A549 (cell line): ENCODE data around the gene ADGRG3.

Source experiments
- BHLHE40 ChIP-seq: IDR thresholded peaks from 2 replicates; pipeline ENCODE4 v1.6.1; 2012; ENCODE audit warnings: low read depth, low read length, inconsistent platforms
- FOSL2 ChIP-seq, 2 experiments: fragments of 450-650 bp in 1 of 2; fragments of >200 bp in 1 of 2; sonication (Bioruptor Twin) in 1 of 2; formaldehyde crosslinking; IDR thresholded peaks; 2 replicates each; pipeline versions ENCODE4 v1.5.0 to v1.6.1; 2016 to 2020; ENCODE audit warnings: mild to moderate bottlenecking in 1 of 2, moderate library complexity in 1 of 2
- MYC ChIP-seq: IDR thresholded peaks from 2 replicates; pipeline ENCODE4 v1.6.1; 2012; ENCODE audit warnings: mild to moderate bottlenecking, inconsistent platforms, low read length, improper control_type of control experiment, borderline replicate concordance
- NFE2L2 ChIP-seq: fragments of 150-350 bp; conservative IDR thresholded peaks from 2 replicates; pipeline ENCODE4 v1.6.1; 2014; ENCODE audit warnings: low read length
- NR3C1 ChIP-seq: fragments of >200 bp; sonication (Bioruptor Twin); formaldehyde crosslinking; IDR thresholded peaks from 3 replicates; pipeline ENCODE4 v1.6.1; 2017
- POLR2A ChIP-seq: IDR thresholded peaks from 2 replicates; pipeline ENCODE4 v1.6.1; 2012; ENCODE audit warnings: mild to moderate bottlenecking, low read length
- RAD21 ChIP-seq, 2 experiments: fragments of >200 bp in 1 of 2; sonication (Bioruptor Twin) in 1 of 2; formaldehyde crosslinking in 1 of 2; IDR thresholded peaks in 1 of 2; conservative IDR thresholded peaks in 1 of 2; 2 replicates in 1 of 2; 3 replicates in 1 of 2; pipeline ENCODE4 v1.6.1; 2012 to 2018; ENCODE audit warnings: inconsistent platforms in 1 of 2
- RCOR1 ChIP-seq: fragments of 150-350 bp; IDR thresholded peaks from 2 replicates; pipeline ENCODE4 v1.6.1; 2014; ENCODE audit warnings: antibody characterized with exemption, low read length, low read depth
- RNF2 ChIP-seq: fragments of 200-600 bp; sonication (generic); IDR thresholded peaks from 2 replicates; pipeline ENCODE4 v1.6.1; 2016; ENCODE audit warnings: low read depth, mild to moderate bottlenecking, antibody characterized with exemption, moderate library complexity, borderline replicate concordance
- SMC3 ChIP-seq: fragments of >200 bp; sonication (Bioruptor Twin); formaldehyde crosslinking; IDR thresholded peaks from 3 replicates; pipeline ENCODE4 v1.6.1; 2018; ENCODE audit warnings: inconsistent platforms
- ZFP36 ChIP-seq: fragments of 450-650 bp; IDR thresholded peaks from 2 replicates; pipeline ENCODE4 v1.6.1; 2014; ENCODE audit warnings: borderline replicate concordance; ENCODE audit not compliant: partially characterized antibody
- TF ChIP-seq, protein P1 (sequence below): fragments of >200 bp; sonication (Bioruptor Twin); formaldehyde crosslinking; IDR thresholded peaks from 3 replicates; pipeline ENCODE4 v1.5.1; 2016
- TF ChIP-seq, protein P2 (sequence below): fragments of 200-600 bp; sonication (generic); IDR thresholded peaks from 2 replicates; pipeline ENCODE4 v1.6.1; 2016; ENCODE audit warnings: antibody characterized with exemption, mild to moderate bottlenecking, moderate library complexity

DNA sequence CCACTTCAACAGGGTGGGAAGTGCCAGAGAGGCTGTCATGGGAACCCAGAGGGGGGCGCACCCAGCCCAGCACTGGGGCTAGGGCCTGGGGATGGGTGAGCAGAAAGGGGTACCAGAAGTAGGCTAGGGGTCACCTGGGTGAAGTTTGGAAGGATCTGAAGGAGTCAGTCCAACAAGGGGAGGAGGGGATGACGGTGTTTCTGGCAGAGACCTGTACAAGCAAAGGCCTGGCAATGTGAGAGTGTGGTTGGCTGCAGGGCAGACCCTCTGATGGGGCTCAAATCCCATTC, 54.0 kb downstream of the ADGRG3 start:
- TF ChIP-seq, protein P1, sequence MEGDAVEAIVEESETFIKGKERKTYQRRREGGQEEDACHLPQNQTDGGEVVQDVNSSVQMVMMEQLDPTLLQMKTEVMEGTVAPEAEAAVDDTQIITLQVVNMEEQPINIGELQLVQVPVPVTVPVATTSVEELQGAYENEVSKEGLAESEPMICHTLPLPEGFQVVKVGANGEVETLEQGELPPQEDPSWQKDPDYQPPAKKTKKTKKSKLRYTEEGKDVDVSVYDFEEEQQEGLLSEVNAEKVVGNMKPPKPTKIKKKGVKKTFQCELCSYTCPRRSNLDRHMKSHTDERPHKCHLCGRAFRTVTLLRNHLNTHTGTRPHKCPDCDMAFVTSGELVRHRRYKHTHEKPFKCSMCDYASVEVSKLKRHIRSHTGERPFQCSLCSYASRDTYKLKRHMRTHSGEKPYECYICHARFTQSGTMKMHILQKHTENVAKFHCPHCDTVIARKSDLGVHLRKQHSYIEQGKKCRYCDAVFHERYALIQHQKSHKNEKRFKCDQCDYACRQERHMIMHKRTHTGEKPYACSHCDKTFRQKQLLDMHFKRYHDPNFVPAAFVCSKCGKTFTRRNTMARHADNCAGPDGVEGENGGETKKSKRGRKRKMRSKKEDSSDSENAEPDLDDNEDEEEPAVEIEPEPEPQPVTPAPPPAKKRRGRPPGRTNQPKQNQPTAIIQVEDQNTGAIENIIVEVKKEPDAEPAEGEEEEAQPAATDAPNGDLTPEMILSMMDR, result no peak
- TF ChIP-seq BHLHE40 (no peak), RNF2 (no peak), NR3C1 (no peak), MYC (no peak), ZFP36 (no peak), RCOR1 (no peak), RAD21 (conservative IDR thresholded peaks at IDR 0.05 in 1 of 2, IDR thresholded peaks at IDR 0.05 in 1 of 2) (0 out of 5 replicates have a peak, but pooled peaks of 1 of the 2 experiments have one; percentile 6), NFE2L2 (no peak), POLR2A (no peak), FOSL2 (IDR thresholded peaks at IDR 0.05) (no peak), FOSL2 (CRISPR knock-in tag; IDR thresholded peaks at IDR 0.05) (no peak), SMC3 (no peak)
- TF ChIP-seq, protein P2, sequence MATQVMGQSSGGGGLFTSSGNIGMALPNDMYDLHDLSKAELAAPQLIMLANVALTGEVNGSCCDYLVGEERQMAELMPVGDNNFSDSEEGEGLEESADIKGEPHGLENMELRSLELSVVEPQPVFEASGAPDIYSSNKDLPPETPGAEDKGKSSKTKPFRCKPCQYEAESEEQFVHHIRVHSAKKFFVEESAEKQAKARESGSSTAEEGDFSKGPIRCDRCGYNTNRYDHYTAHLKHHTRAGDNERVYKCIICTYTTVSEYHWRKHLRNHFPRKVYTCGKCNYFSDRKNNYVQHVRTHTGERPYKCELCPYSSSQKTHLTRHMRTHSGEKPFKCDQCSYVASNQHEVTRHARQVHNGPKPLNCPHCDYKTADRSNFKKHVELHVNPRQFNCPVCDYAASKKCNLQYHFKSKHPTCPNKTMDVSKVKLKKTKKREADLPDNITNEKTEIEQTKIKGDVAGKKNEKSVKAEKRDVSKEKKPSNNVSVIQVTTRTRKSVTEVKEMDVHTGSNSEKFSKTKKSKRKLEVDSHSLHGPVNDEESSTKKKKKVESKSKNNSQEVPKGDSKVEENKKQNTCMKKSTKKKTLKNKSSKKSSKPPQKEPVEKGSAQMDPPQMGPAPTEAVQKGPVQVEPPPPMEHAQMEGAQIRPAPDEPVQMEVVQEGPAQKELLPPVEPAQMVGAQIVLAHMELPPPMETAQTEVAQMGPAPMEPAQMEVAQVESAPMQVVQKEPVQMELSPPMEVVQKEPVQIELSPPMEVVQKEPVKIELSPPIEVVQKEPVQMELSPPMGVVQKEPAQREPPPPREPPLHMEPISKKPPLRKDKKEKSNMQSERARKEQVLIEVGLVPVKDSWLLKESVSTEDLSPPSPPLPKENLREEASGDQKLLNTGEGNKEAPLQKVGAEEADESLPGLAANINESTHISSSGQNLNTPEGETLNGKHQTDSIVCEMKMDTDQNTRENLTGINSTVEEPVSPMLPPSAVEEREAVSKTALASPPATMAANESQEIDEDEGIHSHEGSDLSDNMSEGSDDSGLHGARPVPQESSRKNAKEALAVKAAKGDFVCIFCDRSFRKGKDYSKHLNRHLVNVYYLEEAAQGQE, result no peak
